SK-N-MC (cell line): ENCODE results near the gene LYRM4.

ENCODE experiments used
- EZH2 ChIP-seq: fragments of 200-600 bp; sonication (generic); IDR thresholded peaks from one replicate; pipeline ENCODE4 v1.6.1; 2017; ENCODE audit warnings: antibody characterized with exemption
- POLR2AphosphoS5 ChIP-seq: IDR thresholded peaks from 2 replicates; pipeline ENCODE4 v1.6.1; 2012; ENCODE audit warnings: mild to moderate bottlenecking, low read depth, low read length, borderline replicate concordance

- no peak for TF ChIP-seq EZH2
- no peak for TF ChIP-seq POLR2AphosphoS5
These were observed 162.1 kb downstream of the LYRM4 start for GRCh38 chr6:5098501-5099270.
